HG03159 (cell line): Measurements from ENCODE around the gene IL4R.

Experiments used
- ATAC-seq: cut with Tn5 transposase; IDR thresholded peaks from one replicate; pipeline ENCODE4 v1.9.1; 2021; ENCODE audit warnings: mild to moderate bottlenecking, moderate library complexity; ENCODE audit not compliant: unreplicated experiment

IL4R gene

GRCh38 chr16:27314161-27314723 is 468 bp downstream of the IL4R start:
- ATAC-seq, result no peak

- ATAC-seq, result no peak
These were observed 1.2 kb downstream of the IL4R start for GRCh38 chr16:27314986-27315332.

DNA sequence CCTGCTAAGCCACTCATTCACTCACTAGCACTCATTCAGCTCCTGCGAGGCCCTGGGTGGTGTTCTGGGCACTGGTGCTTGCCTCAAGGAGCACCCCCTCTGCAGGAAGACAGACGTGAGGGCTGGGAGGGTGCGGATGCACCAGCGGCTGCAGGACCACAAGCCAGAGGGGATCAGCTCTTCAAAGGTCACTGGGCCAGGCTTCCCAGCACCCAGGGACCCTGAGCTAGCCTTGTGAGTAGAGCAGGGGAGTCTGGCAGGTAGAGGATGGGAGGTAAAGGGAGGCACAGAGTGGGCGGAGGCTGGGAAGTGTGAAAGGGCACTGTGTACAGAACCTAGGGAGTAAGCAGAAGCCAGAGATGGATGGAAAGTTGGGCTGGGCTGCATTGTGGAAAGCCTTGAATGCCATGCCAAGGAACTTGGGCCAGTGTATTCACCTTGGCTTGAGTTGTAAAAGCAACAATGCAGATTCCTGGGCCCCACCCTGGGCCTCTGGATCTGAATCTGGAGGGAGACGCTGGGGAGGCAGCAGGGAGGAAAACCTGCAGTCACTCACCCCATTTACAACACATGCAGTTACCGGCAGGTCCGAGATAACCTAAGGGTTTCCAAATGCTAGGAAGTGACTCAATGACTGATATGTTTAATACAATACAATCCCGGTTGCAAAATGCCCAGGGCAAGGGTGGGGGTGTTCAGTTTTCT is 1.7 kb downstream of the IL4R start:
- ATAC-seq, result no peak

GRCh38 chr16:27316038-27316680 is 2.4 kb downstream of the IL4R start:
- no peak for ATAC-seq

GRCh38 chr16:27317320-27317719 is 3.5 kb downstream of the IL4R start:
- ATAC-seq, result no peak

GRCh38 chr16:27317738-27318391 is 4.1 kb downstream of the IL4R start:
- no peak for ATAC-seq

DNA sequence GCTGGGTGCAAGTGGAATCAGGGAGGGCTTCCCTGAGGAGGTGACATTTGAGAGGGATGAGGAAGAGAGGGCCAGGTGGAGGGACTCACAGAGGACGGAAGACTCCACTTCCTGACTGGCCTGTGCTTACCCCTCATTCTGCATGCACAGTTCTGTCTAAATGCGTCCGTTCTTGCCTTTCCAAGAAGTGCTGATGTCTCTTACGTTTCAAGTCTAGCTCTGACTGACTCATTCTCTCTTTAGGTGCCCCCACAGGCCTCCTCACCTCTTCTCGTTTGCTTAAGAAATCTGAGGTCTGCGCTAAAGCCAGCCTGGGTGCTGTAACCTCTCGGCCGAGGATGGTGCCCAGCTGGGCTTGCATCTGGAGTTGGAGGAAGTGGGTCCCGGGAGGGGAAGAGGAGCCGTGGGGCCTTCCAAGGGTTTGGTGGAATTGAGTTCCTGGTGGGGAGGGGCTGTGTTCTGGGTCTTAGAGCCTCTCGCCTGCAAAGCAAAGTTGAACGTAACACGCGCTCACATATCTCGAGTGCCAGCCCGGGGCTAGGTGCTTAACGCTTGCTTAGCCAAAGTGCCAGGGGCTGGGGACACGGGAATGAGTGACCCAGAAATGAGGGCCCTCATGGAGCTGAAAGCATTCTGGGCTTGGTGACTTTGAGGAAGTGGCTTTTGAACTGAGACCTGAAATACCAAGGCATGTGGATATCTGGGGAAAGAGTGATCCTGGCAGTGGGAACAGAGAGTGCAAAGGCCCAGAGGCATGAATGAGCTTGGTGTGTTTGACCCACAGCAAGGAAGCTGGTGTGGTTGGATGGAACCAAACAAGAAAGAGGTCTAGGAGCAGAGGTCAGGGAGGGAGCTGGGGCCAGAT is 4.8 kb downstream of the IL4R start:
- ATAC-seq, result no peak

DNA sequence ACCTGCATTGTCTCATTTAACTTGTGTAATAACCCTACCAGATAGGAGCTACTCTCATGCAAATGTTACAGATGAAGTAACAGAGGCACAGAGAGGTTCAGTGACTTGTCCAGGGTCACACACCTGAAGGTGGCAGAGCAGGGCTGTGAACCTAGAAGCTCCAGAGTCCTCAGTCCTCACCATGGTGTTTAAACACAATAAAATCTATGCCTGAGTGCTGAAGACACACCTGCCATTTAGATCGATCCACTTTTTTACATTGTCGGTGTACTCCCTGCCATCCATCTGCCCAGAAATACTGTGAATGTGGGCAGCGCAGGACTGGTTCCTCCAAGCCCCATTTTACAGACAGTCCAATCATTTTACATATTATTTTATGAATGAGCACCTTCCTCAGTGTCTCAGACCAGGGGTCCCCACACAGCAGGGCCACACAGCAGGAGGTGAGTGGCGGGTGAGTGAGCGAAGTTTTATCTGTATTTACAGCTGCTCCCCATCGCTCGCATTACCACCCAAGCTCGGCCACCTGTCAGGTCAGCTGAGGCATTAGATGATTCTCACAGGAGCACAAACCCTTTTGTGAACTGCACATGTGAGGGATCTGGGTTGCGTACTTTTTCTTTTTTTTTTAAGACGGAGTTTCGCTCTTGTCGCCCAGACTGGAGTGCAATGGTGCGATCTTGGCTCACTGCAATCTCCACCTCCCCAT is 5.6 kb downstream of the IL4R start:
- ATAC-seq, result no peak

GRCh38 chr16:27320261-27321012 is 6.7 kb downstream of the IL4R start:
- ATAC-seq, result no peak

- ATAC-seq, result no peak
These were observed 7.5 kb downstream of the IL4R start for GRCh38 chr16:27321013-27321915.

- ATAC-seq, result no peak
These were observed 9.3 kb downstream of the IL4R start for GRCh38 chr16:27322858-27323780.

DNA sequence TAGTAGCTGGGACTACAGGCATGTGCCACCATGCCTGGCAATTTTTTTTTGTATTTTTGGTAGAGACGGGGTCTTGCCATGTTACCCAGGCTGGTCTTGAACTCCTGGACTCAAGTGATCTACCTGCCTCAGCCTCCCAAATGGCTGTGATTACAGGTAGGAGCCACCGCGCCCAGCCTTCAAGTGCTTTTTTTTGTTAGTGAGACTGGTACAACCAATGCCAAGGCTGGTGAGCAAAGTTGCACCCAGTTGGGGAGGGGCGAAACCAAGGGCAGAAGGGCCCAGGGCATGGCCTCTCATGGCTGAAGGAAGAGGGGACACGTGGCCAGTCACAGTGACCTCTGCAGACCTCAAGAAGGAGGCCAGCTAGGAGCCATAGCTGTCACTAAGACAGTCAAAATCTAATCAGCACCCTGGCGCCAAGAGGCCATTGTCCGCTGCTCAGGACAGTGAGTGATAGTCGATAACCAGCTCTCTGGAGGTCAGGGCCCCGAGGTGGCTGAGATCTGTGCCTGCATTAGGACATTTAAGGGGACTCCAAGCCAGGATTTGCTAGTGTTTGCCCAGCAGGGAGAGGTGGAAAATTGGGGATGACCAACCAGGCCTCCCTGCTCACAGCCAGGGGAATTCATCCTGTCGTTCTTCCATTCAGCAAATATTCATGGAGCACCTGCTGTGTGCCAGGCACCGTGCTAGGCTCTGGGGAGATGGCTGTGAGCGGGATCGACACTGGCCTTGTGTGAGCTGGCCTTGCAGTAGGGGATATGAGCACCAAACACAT is 10.2 kb downstream of the IL4R start:
- no peak for ATAC-seq

DNA sequence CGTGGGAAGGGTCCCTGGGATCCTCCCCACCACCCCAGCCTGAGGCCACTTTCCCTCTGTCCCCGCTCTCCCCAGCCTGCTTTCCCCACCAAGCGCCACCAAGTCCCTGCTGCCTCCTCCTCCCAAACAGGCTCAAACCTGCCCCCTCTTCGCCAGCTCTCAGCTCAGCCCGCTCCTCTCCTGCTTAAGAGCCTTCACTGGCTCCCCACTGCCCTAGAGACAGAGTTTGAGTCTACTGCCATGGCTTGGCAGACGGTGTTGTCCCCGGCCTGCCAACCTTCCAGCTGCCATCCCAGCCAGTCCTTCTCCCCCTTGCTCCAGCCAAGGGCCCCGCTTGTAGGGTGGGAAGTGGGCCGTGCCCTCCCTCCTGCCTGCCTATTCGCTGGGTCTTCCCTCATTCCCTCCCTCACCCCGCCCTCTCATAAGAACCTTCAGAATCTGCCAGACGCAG is 11.1 kb downstream of the IL4R start:
- no peak for ATAC-seq

DNA sequence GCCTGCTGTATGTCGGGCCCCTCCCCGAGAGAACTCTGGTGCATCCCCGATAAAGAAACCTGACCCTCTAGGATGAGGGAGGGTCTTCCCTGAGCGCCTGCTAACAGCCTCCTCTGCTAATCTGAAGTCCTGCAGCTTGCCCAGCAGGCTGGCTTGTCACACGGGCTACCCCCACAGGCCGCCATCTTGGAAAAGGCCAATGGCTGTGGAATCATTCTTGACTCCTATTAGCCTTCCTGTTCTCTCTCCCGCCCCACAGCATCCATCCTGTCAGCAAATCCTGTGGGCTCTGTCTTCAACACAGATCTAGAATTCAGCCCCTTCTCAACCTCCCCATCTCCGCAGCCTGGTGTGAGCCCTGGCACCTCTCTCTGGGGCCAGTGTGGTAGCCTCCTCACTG is 12.0 kb downstream of the IL4R start:
- ATAC-seq, result no peak

DNA sequence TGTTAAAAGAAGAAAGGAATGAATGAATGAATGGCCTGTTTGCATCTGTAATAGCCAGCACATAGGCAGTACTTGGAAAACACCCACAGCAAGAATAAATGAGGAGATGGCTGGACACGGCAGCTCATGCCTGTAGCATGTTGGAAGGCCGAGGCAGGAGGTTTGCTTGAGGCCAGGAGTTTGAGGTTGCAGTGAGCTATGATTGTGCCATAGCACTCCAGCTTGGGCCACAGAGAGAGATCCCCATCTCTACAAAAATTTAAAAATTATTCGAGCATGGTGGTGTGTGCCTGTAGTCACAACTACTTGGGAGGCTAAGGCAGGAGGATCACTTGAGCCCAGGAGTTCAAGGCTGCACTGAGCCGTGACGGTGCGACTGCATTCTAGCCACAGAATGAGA is 12.5 kb downstream of the IL4R start:
- no peak for ATAC-seq

- ATAC-seq, result no peak
These were observed 13.2 kb downstream of the IL4R start for GRCh38 chr16:27326738-27327585.
